8988T (cell line): ENCODE results near the gene ETHE1.

Source experiments
- DNase-seq: peaks from one replicate; pipeline ENCODE4 v3.0.0; 2011

ETHE1 gene

GRCh38 chr19:43488179-43488578 is 38.8 kb downstream of the ETHE1 start:
- no peak for DNase-seq

GRCh38 chr19:43486412-43486811 is 40.6 kb downstream of the ETHE1 start:
- DNase-seq = no peak

GRCh38 chr19:43485951-43486350 is 41.0 kb downstream of the ETHE1 start:
- DNase-seq = no peak

GRCh38 chr19:43483281-43483680 is 43.7 kb downstream of the ETHE1 start:
- no peak for DNase-seq

- DNase-seq = no peak
Observed at GRCh38 chr19:43482193-43482592, 44.8 kb downstream of the ETHE1 start.

GRCh38 chr19:43481701-43482100 is 45.3 kb downstream of the ETHE1 start:
- no peak for DNase-seq

GRCh38 chr19:43480574-43480973 is 46.4 kb downstream of the ETHE1 start:
- DNase-seq = no peak

- DNase-seq = no peak
Observed at GRCh38 chr19:43479961-43480561, 46.9 kb downstream of the ETHE1 start.

DNA sequence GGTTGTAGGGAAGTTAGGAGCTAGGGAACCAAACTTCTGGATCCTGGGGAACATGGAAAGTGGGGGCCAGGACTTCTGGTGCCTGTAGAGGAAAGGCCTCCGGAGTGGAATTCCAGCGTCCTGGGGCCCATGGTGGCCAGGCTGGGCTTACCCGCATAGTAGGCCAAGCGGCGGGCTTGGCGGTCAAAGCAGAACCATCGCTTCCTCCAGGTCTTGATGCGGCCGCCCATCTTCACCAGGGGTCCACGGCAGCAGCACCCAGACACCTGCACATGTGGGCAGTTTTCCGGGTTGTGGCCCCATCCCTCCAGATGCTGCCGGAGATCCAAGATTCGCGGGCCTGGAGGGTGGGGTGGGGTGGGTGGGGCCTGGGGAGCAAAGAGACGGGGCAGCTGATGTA is 47.8 kb downstream of the ETHE1 start:
- no peak for DNase-seq

GRCh38 chr19:43478323-43478722 is 48.7 kb downstream of the ETHE1 start:
- DNase-seq = no peak

GRCh38 chr19:43476606-43477005 is 50.4 kb downstream of the ETHE1 start:
- DNase-seq = no peak

DNA sequence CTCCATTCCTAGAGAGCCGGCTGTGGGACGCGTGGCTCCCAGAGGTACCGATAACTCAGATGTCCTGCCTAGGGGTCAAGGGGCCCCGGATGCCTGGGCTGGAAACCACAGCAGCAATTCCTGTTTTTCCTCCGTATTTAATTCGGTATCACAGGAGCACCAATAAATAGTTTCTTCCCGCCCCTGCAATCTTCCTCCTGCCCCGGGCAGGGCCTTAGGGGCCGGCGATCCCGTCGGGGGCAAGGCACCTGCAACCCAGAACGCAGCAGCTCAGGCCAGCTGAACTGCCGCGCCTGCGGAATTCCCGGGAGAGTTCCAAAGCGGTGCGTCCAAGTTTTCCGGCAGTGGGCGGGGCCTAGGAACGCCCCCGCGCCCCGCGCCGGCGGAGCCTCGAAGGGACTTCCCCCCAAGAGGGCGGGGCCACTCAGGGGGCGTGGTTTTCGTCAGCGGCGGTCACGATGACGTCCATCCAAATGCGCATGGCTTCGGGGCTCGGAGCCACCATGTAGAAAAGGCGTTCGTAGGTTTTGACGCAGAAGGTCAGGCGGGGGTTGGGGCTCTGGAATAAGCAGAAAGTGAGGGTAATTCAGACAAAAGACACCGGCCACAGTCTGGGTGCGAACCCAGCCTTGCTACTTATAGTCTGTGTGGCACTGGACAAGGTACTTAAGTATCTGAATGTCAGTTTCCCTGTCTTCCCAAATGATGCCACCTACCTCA is 51.9 kb downstream of the ETHE1 start:
- DNase-seq = peak; percentile 79

DNA sequence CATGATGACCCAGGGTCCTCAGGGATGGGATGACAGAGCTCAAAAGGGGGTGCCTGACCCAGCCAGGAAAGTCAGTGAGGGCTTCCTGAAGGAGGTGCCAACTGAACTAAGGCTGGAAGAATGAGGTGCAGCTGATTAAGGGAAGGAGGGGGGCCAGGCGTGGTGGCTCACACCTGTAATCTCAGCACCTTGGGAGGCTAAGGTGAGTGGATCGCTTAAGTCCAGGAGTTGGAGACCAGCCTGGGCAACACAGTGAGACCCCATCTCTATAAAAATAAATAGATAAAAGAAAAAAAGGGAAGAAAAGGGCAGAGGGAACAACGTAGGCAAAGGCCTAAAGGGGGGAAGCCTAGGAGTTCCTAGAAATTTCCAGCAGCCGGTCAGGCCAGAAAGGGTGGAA is 52.5 kb downstream of the ETHE1 start:
- no peak for DNase-seq

- no peak for DNase-seq
Observed at GRCh38 chr19:43471091-43471490, 55.9 kb downstream of the ETHE1 start.

DNA sequence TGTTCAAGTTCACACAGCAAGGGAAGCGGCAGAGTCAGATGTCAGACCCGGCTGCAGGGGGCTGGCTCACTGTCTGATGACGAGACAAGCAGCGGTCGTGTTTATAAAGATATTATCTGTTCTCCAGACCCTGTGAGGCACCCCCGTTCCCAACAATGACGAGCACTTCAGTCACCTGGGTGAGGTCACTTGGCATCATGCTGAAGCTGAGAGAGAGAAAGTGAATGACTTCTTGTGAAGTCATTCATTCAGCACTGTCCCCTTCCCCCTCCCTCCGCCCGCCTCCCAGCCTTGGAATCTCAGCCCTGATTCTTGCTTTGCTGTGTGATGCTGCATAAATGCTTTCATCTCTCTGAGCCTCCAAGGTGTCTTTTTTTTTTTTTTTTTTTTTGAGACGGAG is 56.7 kb downstream of the ETHE1 start:
- no peak for DNase-seq

DNA sequence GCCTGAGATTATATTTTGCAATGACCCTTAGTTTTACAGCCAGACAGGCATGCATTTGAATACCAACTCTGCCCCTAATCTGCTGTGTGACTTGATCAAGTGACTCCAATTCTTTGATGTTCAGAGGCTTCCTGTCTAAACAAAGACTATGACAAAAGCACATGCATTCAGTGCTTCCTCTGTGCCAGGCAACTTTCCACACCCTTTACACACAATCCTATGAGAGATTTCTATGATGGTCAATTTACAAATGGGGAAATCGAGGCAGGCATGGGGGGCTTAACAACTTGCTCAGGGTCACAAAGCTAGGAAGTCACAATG is 57.9 kb downstream of the ETHE1 start:
- DNase-seq = no peak

GRCh38 chr19:43468354-43469159 is 58.4 kb downstream of the ETHE1 start:
- no peak for DNase-seq

- no peak for DNase-seq
Observed at GRCh38 chr19:43467730-43468129, 59.3 kb downstream of the ETHE1 start.

GRCh38 chr19:43467276-43467675 is 59.7 kb downstream of the ETHE1 start:
- no peak for DNase-seq

GRCh38 chr19:43466793-43467192 is 60.2 kb downstream of the ETHE1 start:
- DNase-seq = no peak

- DNase-seq = no peak
Observed at GRCh38 chr19:43465468-43466120, 61.4 kb downstream of the ETHE1 start, which contains the start of gene LYPD3. Gene LYPD3 (minus strand): TSS chr19:43465608. CDS start chr19:43465571, 37 bp downstream.

GRCh38 chr19:43464134-43464775 is 62.7 kb downstream of the ETHE1 start:
- DNase-seq = no peak
